Upper lobe of left lung (tissue), 6 donors: Measurements from ENCODE around the gene VAT1L. TPM values are rescaled to one million over a fixed set of nuclear protein-coding genes. Genes with fewer than 3 reads are reported as not detected.
"Not testable (repeated sequence)": the region's sequence is repeated elsewhere in the genome, so short reads cannot be mapped to it uniquely, and the experiment has no call there.

Source experiments
- ATAC-seq, 2 donors: fragments of 200-7000 bp; cut with Tn5 transposase; one replicate each; pipeline ENCODE4 v1.9.1; 2022; ENCODE audit warnings: mild to moderate bottlenecking in 2 of 2, moderate library complexity in 2 of 2; ENCODE audit not compliant: low FRiP score in 2 of 2
- DNase-seq, 2 donors: peaks; one replicate each; pipeline ENCODE4 v3.0.0-alpha.2; 2019 to 2020
- H3K27ac ChIP-seq, 4 donors: fragments of 200-600 bp; sonication (generic); one replicate each; pipeline ENCODE4 v1.5.1; 2016 to 2019
- H3K27me3 ChIP-seq, 4 donors: fragments of 200-600 bp; sonication (generic); one replicate each; pipeline ENCODE4 v1.5.1; 2017 to 2019
- H3K36me3 ChIP-seq, 4 donors: fragments of 200-600 bp; sonication (generic); one replicate each; pipeline ENCODE4 v1.5.1; 2016 to 2019
- H3K4me1 ChIP-seq, 4 donors: fragments of 200-600 bp; sonication (generic); one replicate each; pipeline ENCODE4 v1.5.1; 2018 to 2019
- H3K4me3 ChIP-seq, 4 donors: fragments of 200-600 bp; sonication (generic); one replicate each; pipeline ENCODE4 v1.5.1; 2017 to 2019; ENCODE audit warnings: mild to moderate bottlenecking in 2 of 4, moderate library complexity in 1 of 4
- H3K9me3 ChIP-seq, 4 donors: fragments of 200-600 bp; sonication (generic); one replicate each; pipeline ENCODE4 v1.5.1; 2018 to 2019
- CTCF ChIP-seq, 6 experiments: fragments of 450-650 bp in 4 of 6; fragments of 200-600 bp in 2 of 6; sonication (generic) in 2 of 6; IDR thresholded peaks; one replicate each; pipeline ENCODE4 v1.5.1; 2016 to 2019; ENCODE audit warnings: antibody characterized with exemption in 6 of 6
- EP300 ChIP-seq, 4 donors: sonication (generic); formaldehyde crosslinking; IDR thresholded peaks; one replicate each; pipeline ENCODE4 v1.5.1; 2017; ENCODE audit warnings: antibody characterized with exemption in 4 of 4, control low read depth in 2 of 4
- POLR2A ChIP-seq, 4 donors: fragments of 450-650 bp; IDR thresholded peaks; one replicate each; pipeline ENCODE4 v1.5.1; 2016 to 2017; ENCODE audit warnings: antibody characterized with exemption in 4 of 4, mild to moderate bottlenecking in 2 of 4
- POLR2AphosphoS5 ChIP-seq, 2 donors: sonication (generic); formaldehyde crosslinking; IDR thresholded peaks; one replicate each; pipeline ENCODE4 v1.5.1; 2017; ENCODE audit warnings: antibody characterized with exemption in 2 of 2
- WGBS, 2 donors: methylation state at CpG; one replicate each; pipeline ENCODE4 v1.1.5; 2017 to 2018; 5-methylcytosine and 5-hydroxymethylcytosine counted together
- total RNA-seq, 6 donors: library from RNA; depleted of rRNA in 4 of 6; stranded (reverse); fragments of >200 nt in 4 of 6; gene quantifications; one replicate each; pipeline versions ENCODE4 v1.1.0 to v1.2.1, GENCODE V29; 2016 to 2021
- donor health status: DM: no; HTN: no; CAD: no; lungs with moderate emphysema.
- donor health status: DM: no; HTN: yes; CAD: no; lungs with severe emphysema.

The VAT1L gene
- total RNA-seq, 6 donors from 2014 or later = under 0.01 to 0.59 (median 0.27) TPM; not detected in 2

GRCh38 chr16:77946823-77947222, 158.5 kb downstream of the VAT1L start:
- 56 to 60% methylated on average over 4 of the region's 4 CpGs for WGBS, 2 donors
- no peaks in the 10 kb centered on the region for H3K4me1 ChIP-seq
- no peaks in the 10 kb centered on the region for H3K36me3 ChIP-seq
- ATAC-seq = no peak
- no peak overlapping the region for H3K4me3 ChIP-seq
- no peaks in the 10 kb centered on the region for H3K9me3 ChIP-seq
- H3K27me3 ChIP-seq = no peaks in the 10 kb centered on the region
- TF ChIP-seq EP300 (IDR thresholded peaks at IDR 0.05) (no peak), POLR2A (IDR thresholded peaks at IDR 0.05) (no peak), POLR2AphosphoS5 (IDR thresholded peaks at IDR 0.05) (no peak), CTCF (IDR thresholded peaks at IDR 0.05) (no peak)
- no peak for DNase-seq
- no peak overlapping the region for H3K27ac ChIP-seq

- ATAC-seq, DNase-seq: not testable (repeated sequence)
- WGBS, 2 donors = 78 to 92% methylated on average over 6 of the region's 6 CpGs
Observed at GRCh38 chr16:77947590-77947989, 159.2 kb downstream of the VAT1L start.

GRCh38 chr16:77948835-77949234, 160.5 kb downstream of the VAT1L start:
- no peaks in the 10 kb centered on the region for H3K9me3 ChIP-seq
- no peaks in the 10 kb centered on the region for H3K4me1 ChIP-seq
- no peak overlapping the region for H3K27ac ChIP-seq
- no peaks in the 10 kb centered on the region for H3K36me3 ChIP-seq
- 68 to 74% methylated on average over 5 of the region's 5 CpGs for WGBS, 2 donors
- no peaks in the 10 kb centered on the region for H3K27me3 ChIP-seq
- H3K4me3 ChIP-seq = no peak overlapping the region
- ATAC-seq (no peak), DNase-seq (no peak)
- no peak for TF ChIP-seq POLR2A (IDR thresholded peaks at IDR 0.05)
- TF ChIP-seq EP300 (IDR thresholded peaks at IDR 0.05) = no peak
- no peak for TF ChIP-seq CTCF (IDR thresholded peaks at IDR 0.05)
- no peak for TF ChIP-seq POLR2AphosphoS5 (IDR thresholded peaks at IDR 0.05)

More at GRCh38 chr16:77947590-77947989, 159.2 kb downstream of the VAT1L start:
- not testable (repeated sequence) for H3K27me3 ChIP-seq, H3K4me1 ChIP-seq, H3K4me3 ChIP-seq, H3K9me3 ChIP-seq, H3K36me3 ChIP-seq, H3K27ac ChIP-seq

- 77 to 87% methylated on average over 2 of the region's 2 CpGs for WGBS, 2 donors
- Histone ChIP-seq H3K27me3 (no peaks in the 10 kb centered on the region), H3K4me3 (no peak overlapping the region), H3K27ac (no peak overlapping the region), H3K9me3 (no peaks in the 10 kb centered on the region), H3K36me3 (no peaks in the 10 kb centered on the region), H3K4me1 (no peaks in the 10 kb centered on the region)
- TF ChIP-seq CTCF (IDR thresholded peaks at IDR 0.05) (no peak), POLR2AphosphoS5 (IDR thresholded peaks at IDR 0.05) (no peak), EP300 (IDR thresholded peaks at IDR 0.05) (no peak), POLR2A (IDR thresholded peaks at IDR 0.05) (no peak)
- no peak for ATAC-seq
- DNase-seq = no peak
Observed at GRCh38 chr16:77949445-77949844, 161.1 kb downstream of the VAT1L start.

GRCh38 chr16:77951788-77952187, 163.4 kb downstream of the VAT1L start:
- DNase-seq (no peak), ATAC-seq (no peak)
- 20 to 25% methylated on average over 2 of the region's 2 CpGs for WGBS, 2 donors

More at GRCh38 chr16:77951788-77952187, 163.4 kb downstream of the VAT1L start:
- no peaks in the 10 kb centered on the region for H3K9me3 ChIP-seq
- H3K27ac ChIP-seq = no peak overlapping the region
- no peaks in the 10 kb centered on the region for H3K27me3 ChIP-seq
- H3K36me3 ChIP-seq = no peaks in the 10 kb centered on the region
- no peaks in the 10 kb centered on the region for H3K4me1 ChIP-seq
- TF ChIP-seq POLR2AphosphoS5 (IDR thresholded peaks at IDR 0.05) = no peak
- no peak for TF ChIP-seq EP300 (IDR thresholded peaks at IDR 0.05)
- peak in 4 of 6 experiments; percentile 6 to 38 (median 28) for TF ChIP-seq CTCF (IDR thresholded peaks at IDR 0.05)
- TF ChIP-seq POLR2A (IDR thresholded peaks at IDR 0.05) = no peak
- H3K4me3 ChIP-seq = no peak overlapping the region
